Adrenal gland (tissue), 5 donors: ENCODE measurements around the gene LHPP.

Source experiments
- CTCF ChIP-seq, 6 experiments: fragments of 450-650 bp in 4 of 6; fragments of 200-600 bp in 2 of 6; sonication (generic) in 1 of 6; IDR thresholded peaks; 1 replicate in 5 of 6; 2 replicates in 1 of 6; pipeline versions ENCODE4 v1.5.1 to v1.8.0; 2016 to 2021; ENCODE audit warnings: antibody characterized with exemption in 6 of 6, mild to moderate bottlenecking in 2 of 6, moderate library complexity in 1 of 6
- POLR2A ChIP-seq, 2 donors: fragments of 450-650 bp; IDR thresholded peaks; one replicate each; pipeline ENCODE4 v1.6.1; 2017; ENCODE audit warnings: antibody characterized with exemption in 2 of 2, mild to moderate bottlenecking in 2 of 2, moderate library complexity in 1 of 2
- donor health status: DM: no; HTN: no; CAD: no.

GRCh38 chr10:124473070-124473469, 11.4 kb downstream of the LHPP start:
- TF ChIP-seq CTCF (IDR thresholded peaks at IDR 0.05) = no peak
- no peak for TF ChIP-seq POLR2A (IDR thresholded peaks at IDR 0.05)
